Keratinocyte (primary cell): ENCODE data around the gene SFT2D3. TPM values are rescaled to one million over a fixed set of nuclear protein-coding genes. Genes with fewer than 3 reads are reported as not detected.

Source experiments
- DNase-seq: peaks from one replicate; pipeline ENCODE4 v3.0.0-alpha.2; 2011; ENCODE audit warnings: low read depth, missing footprints, low spot score
- FAIRE-seq: peaks from 2 replicates; lab custom pipeline; 2011; peaks lifted over from hg19 to GRCh38; lab: Jason Lieb, UNC
- H2AFZ ChIP-seq: 2 replicates; pipeline ENCODE4 v1.6.0; 2012; ENCODE audit warnings: low read length, control low read depth, inconsistent platforms; ENCODE audit not compliant: control insufficient read depth
- H3K27ac ChIP-seq: 2 replicates; pipeline ENCODE4 v1.5.1; 2011; ENCODE audit warnings: low read length; ENCODE audit not compliant: control insufficient read depth, insufficient read depth
- H3K27me3 ChIP-seq: 3 replicates; pipeline ENCODE4 v1.6.0; 2011; ENCODE audit warnings: low read length; ENCODE audit not compliant: control insufficient read depth, insufficient read depth; ENCODE audit errors: extremely low read depth
- H3K36me3 ChIP-seq, 2 experiments: 2 replicates in 1 of 2; 3 replicates in 1 of 2; pipeline ENCODE4 v1.5.1; 2011; ENCODE audit warnings: low read length in 2 of 2, mild to moderate bottlenecking in 1 of 2; ENCODE audit not compliant: control insufficient read depth in 2 of 2, insufficient read depth in 2 of 2; ENCODE audit errors: extremely low read depth in 1 of 2
- H3K4me1 ChIP-seq: 3 replicates; pipeline ENCODE4 v1.5.1; 2011; ENCODE audit warnings: low read length; ENCODE audit not compliant: control insufficient read depth, insufficient read depth; ENCODE audit errors: extremely low read depth
- H3K4me2 ChIP-seq: 3 replicates; pipeline ENCODE4 v1.6.0; 2011; ENCODE audit warnings: low read depth, low read length; ENCODE audit not compliant: control insufficient read depth, insufficient read depth; ENCODE audit errors: extremely low read depth
- H3K4me3 ChIP-seq, 3 experiments: fragments of 200-600 bp in 1 of 3; sonication (generic) in 1 of 3; 2 replicates in 2 of 3; 3 replicates in 1 of 3; pipeline ENCODE4 v1.5.1; 2011 to 2016; ENCODE audit warnings: low read length in 3 of 3, mild to moderate bottlenecking in 3 of 3, control low read depth in 2 of 3, inconsistent platforms in 1 of 3, low read depth in 1 of 3, mixed read lengths in 1 of 3, mixed run types in 1 of 3, moderate library complexity in 1 of 3; ENCODE audit not compliant: control insufficient read depth in 2 of 3, insufficient read depth in 2 of 3; ENCODE audit errors: extremely low read depth in 1 of 3
- H3K79me2 ChIP-seq: 2 replicates; pipeline ENCODE4 v1.6.0; 2012; ENCODE audit warnings: low read length; ENCODE audit not compliant: control insufficient read depth, insufficient read depth
- H3K9ac ChIP-seq: 3 replicates; pipeline ENCODE4 v1.6.0; 2011; ENCODE audit warnings: low read length; ENCODE audit not compliant: control insufficient read depth, insufficient read depth; ENCODE audit errors: extremely low read depth
- H3K9me1 ChIP-seq: 3 replicates; pipeline ENCODE4 v1.6.0; 2011; ENCODE audit warnings: low read length; ENCODE audit not compliant: control insufficient read depth, insufficient read depth; ENCODE audit errors: extremely low read depth
- H3K9me3 ChIP-seq: 2 replicates; pipeline ENCODE4 v1.5.1; 2012; ENCODE audit warnings: low read depth, low read length; ENCODE audit not compliant: control insufficient read depth
- H4K20me1 ChIP-seq: 3 replicates; pipeline ENCODE4 v1.6.0; 2011; ENCODE audit warnings: low read length; ENCODE audit not compliant: control insufficient read depth, insufficient read depth; ENCODE audit errors: extremely low read depth
- CTCF ChIP-seq, 3 experiments: IDR thresholded peaks in 1 of 3; conservative IDR thresholded peaks in 1 of 3; optimal IDR thresholded peaks in 1 of 3; 2 replicates in 2 of 3; 3 replicates in 1 of 3; pipeline versions ENCODE3 to v1.5.1; 2011; ENCODE audit warnings: low read length in 3 of 3, mild to moderate bottlenecking in 3 of 3, moderate library complexity in 2 of 3, control low read depth in 1 of 3, inconsistent platforms in 1 of 3; ENCODE audit not compliant: insufficient read depth in 2 of 3; ENCODE audit errors: extremely low read depth in 1 of 3
- EZH2 ChIP-seq: IDR thresholded peaks from one replicate; pipeline ENCODE4 v1.6.1; 2012; ENCODE audit warnings: inconsistent platforms, mild to moderate bottlenecking, low read length, moderate library complexity
- dilution Hi-C: fragments of 300-500 bp; cut with MboI; formaldehyde crosslinking; loops from one replicate; pipeline ENCODE4 v1.7.0; 2020; ENCODE audit warnings: low sequenced_read_pairs; ENCODE audit not compliant: extremely low pct_ligation_motif_present
- polyA plus RNA-seq, 5 experiments: library from polyadenylated mRNA; depleted of rRNA in 3 of 5; stranded (reverse) in 3 of 5; stranded (forward) in 1 of 5; unstranded in 1 of 5; fragments of >200 nt; gene quantifications; 1 replicate in 1 of 5; 2 replicates in 3 of 5; 3 replicates in 1 of 5; pipeline versions ENCODE4 v1.2.1 to v1.2.3, GENCODE V29; 2011 to 2012; ENCODE audit warnings: missing spikeins in 2 of 5, low read depth in 1 of 5, low replicate concordance in 1 of 5

SFT2D3 gene
- polyA plus RNA-seq, 1 donor (not counting 4 experiments of a cell fraction or from before 2014, with no cell fraction given) = 2.4 TPM

GRCh38 chr2:127661949-127662510, 39.3 kb upstream of the SFT2D3 start:
- Histone ChIP-seq H3K36me3 (no peaks in the 10 kb centered on the region), H4K20me1 (no peaks in the 10 kb centered on the region), H3K9me3 (no peaks in the 10 kb centered on the region), H3K4me1 (peaks cover 5% of the 10 kb centered on the region), H3K4me3 (no peak overlapping the region), H3K9me1 (no peaks in the 10 kb centered on the region), H3K9ac (no peak overlapping the region), H2AFZ (no peak overlapping the region), H3K27ac (no peak overlapping the region), H3K4me2 (no peak overlapping the region), H3K27me3 (peaks cover 38% of the 10 kb centered on the region), H3K79me2 (no peaks in the 10 kb centered on the region)
- TF ChIP-seq CTCF (optimal IDR thresholded peaks at IDR 0.05 in 1 of 3, IDR thresholded peaks at IDR 0.05 in 1 of 3, conservative IDR thresholded peaks at IDR 0.05 in 1 of 3; ENCODE audit: extremely low read depth in 1 of 3, insufficient read depth in 2 of 3, low read length in 3 of 3) (no peak), EZH2 (no peak)
- dilution Hi-C loops = no loop called here
- DNase-seq = no peak
- no peak for FAIRE-seq

DNA sequence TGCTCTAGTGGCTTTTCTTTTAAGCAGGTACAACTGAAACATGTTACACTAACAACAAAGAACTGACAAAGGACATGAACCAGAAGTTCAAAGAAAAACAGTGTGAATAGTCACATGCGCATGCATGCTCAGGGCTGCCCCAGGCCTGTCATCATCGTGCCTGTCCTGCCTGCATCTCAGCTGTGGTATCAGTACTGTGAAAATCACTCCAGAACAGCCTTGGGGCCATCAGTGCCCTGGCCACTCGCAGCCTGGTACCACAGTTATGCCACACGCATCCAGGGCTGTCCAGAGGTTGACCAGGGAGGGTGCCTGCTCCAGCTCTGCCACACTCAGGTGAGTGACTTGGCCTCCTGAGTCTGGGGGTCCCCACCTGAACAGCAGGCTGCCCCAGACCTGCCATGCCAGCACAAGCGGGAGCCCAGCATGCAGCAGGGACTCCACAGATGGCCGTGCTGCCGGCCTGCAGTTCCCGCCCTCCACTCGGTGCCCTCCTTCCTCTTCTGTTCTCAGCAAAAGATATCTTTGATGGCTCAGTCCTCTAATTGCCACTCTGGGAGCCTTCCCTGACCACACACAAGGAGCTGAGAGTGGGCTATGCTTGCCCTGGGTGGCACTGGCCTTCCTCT, 38.2 kb upstream of the SFT2D3 start:
- Histone ChIP-seq H3K27ac (no peak overlapping the region), H3K79me2 (no peaks in the 10 kb centered on the region)

More for the DNA sequence above, 38.2 kb upstream of the SFT2D3 start:
- Histone ChIP-seq H3K4me1 (peaks cover 5% of the 10 kb centered on the region), H3K9ac (no peak overlapping the region), H3K4me2 (no peak overlapping the region), H3K4me3 (no peak overlapping the region), H3K9me3 (no peaks in the 10 kb centered on the region), H3K9me1 (no peaks in the 10 kb centered on the region), H2AFZ (no peak overlapping the region), H4K20me1 (no peaks in the 10 kb centered on the region), H3K36me3 (no peaks in the 10 kb centered on the region), H3K27me3 (peaks cover 38% of the 10 kb centered on the region)
- TF ChIP-seq CTCF (optimal IDR thresholded peaks at IDR 0.05 in 1 of 3, IDR thresholded peaks at IDR 0.05 in 1 of 3, conservative IDR thresholded peaks at IDR 0.05 in 1 of 3; ENCODE audit: extremely low read depth in 1 of 3, insufficient read depth in 2 of 3, low read length in 3 of 3) (no peak), EZH2 (no peak)
- DNase-seq (no peak), FAIRE-seq (no peak)
- dilution Hi-C loops = no loop called here
